HEK293T (cell line): Measurements from ENCODE around the gene KRT85.

Experiments used
- CTCF ChIA-PET: fragments of 350-600 bp; formaldehyde crosslinking; extraction: SDS; loops from one replicate; lab custom pipeline; 2021; ENCODE audit warnings: antibody characterized with exemption, inconsistent platforms; lab: Yijun Ruan, JAX
- POLR2A ChIA-PET: fragments of 350-600 bp; formaldehyde crosslinking; extraction: SDS; loops from one replicate; lab custom pipeline; 2020; ENCODE audit warnings: antibody characterized with exemption, inconsistent platforms; lab: Yijun Ruan, JAX
- DNase-seq: peaks from one replicate; pipeline ENCODE4 v3.0.0; 2012; ENCODE audit warnings: mixed read lengths; ENCODE audit errors: extremely low spot score
- ARNT ChIP-seq: fragments of 450-650 bp; IDR thresholded peaks from 2 replicates; pipeline ENCODE4 v1.6.1; 2017; ENCODE audit warnings: mild to moderate bottlenecking
- BHLHE40 ChIP-seq: fragments of 450-650 bp; IDR thresholded peaks from 2 replicates; pipeline ENCODE4 v1.6.1; 2016; ENCODE audit warnings: mild to moderate bottlenecking, moderate library complexity, borderline replicate concordance
- CTBP1 ChIP-seq: fragments of 450-650 bp; IDR thresholded peaks from 2 replicates; pipeline ENCODE4 v1.6.1; 2016; ENCODE audit warnings: borderline replicate concordance
- ELF4 ChIP-seq: fragments of 450-650 bp; IDR thresholded peaks from 2 replicates; pipeline ENCODE4 v1.6.1; 2017; ENCODE audit warnings: antibody characterized with exemption
- FOXA1 ChIP-seq: fragments of 450-650 bp; IDR thresholded peaks from 2 replicates; pipeline ENCODE4 v1.6.1; 2016; ENCODE audit warnings: mild to moderate bottlenecking
- FOXK2 ChIP-seq: fragments of 450-650 bp; IDR thresholded peaks from 2 replicates; pipeline ENCODE4 v1.6.1; 2016; ENCODE audit warnings: mild to moderate bottlenecking
- FOXM1 ChIP-seq: fragments of 450-650 bp; IDR thresholded peaks from 2 replicates; pipeline ENCODE4 v1.6.1; 2017; ENCODE audit warnings: mild to moderate bottlenecking, borderline replicate concordance
- HDGF ChIP-seq: fragments of 450-650 bp; IDR thresholded peaks from 2 replicates; pipeline ENCODE4 v1.6.1; 2017; ENCODE audit warnings: antibody characterized with exemption, borderline replicate concordance
- L3MBTL2 ChIP-seq: fragments of 450-650 bp; conservative IDR thresholded peaks from 2 replicates; pipeline ENCODE4 v1.6.1; 2016; ENCODE audit warnings: mild to moderate bottlenecking
- LEF1 ChIP-seq: fragments of 450-650 bp; IDR thresholded peaks from 2 replicates; pipeline ENCODE4 v1.6.1; 2017; ENCODE audit warnings: mild to moderate bottlenecking, borderline replicate concordance
- NFRKB ChIP-seq: fragments of 450-650 bp; IDR thresholded peaks from 2 replicates; pipeline ENCODE4 v1.6.1; 2016; ENCODE audit warnings: mild to moderate bottlenecking, moderate library complexity
- PKNOX1 ChIP-seq: fragments of 450-650 bp; IDR thresholded peaks from 2 replicates; pipeline ENCODE4 v1.6.1; 2016
- SP1 ChIP-seq: fragments of 450-650 bp; IDR thresholded peaks from 2 replicates; pipeline ENCODE4 v1.6.1; 2017
- SUZ12 ChIP-seq: fragments of 450-650 bp; IDR thresholded peaks from 2 replicates; pipeline ENCODE4 v1.6.1; 2016; ENCODE audit warnings: mild to moderate bottlenecking
- TARDBP ChIP-seq: fragments of 450-650 bp; IDR thresholded peaks from 2 replicates; pipeline ENCODE4 v1.6.1; 2016
- ZNF384 ChIP-seq: fragments of 450-650 bp; IDR thresholded peaks from 2 replicates; pipeline ENCODE4 v1.6.1; 2016

KRT85 gene

GRCh38 chr12:52323001-52323400, 44.3 kb downstream of the KRT85 start:
- ChIA-PET CTCF (no interaction called here), POLR2A (no interaction called here)
- TF ChIP-seq LEF1, result no peak
- TF ChIP-seq L3MBTL2, result no peak
- no peak for TF ChIP-seq CTBP1
- TF ChIP-seq FOXK2, result no peak
- TF ChIP-seq HDGF, result no peak
- no peak for DNase-seq

- ChIA-PET CTCF (no interaction called here), POLR2A (no interaction called here)
- TF ChIP-seq ARNT, result no peak
- no peak for TF ChIP-seq ELF4
- no peak for TF ChIP-seq TARDBP
- TF ChIP-seq ZNF384, result no peak
- no peak for TF ChIP-seq BHLHE40
- TF ChIP-seq CTBP1, result no peak
- TF ChIP-seq LEF1, result no peak
- no peak for TF ChIP-seq SUZ12
- no peak for TF ChIP-seq FOXK2
- no peak for TF ChIP-seq HDGF
- TF ChIP-seq PKNOX1, result no peak
- no peak for DNase-seq
Observed at GRCh38 chr12:52322069-52322468, 45.2 kb downstream of the KRT85 start.

GRCh38 chr12:52321418-52321817, 45.9 kb downstream of the KRT85 start:
- TF ChIP-seq LEF1 (no peak), FOXM1 (no peak), TARDBP (no peak), ELF4 (no peak), FOXA1 (no peak), ARNT (no peak), BHLHE40 (no peak), SP1 (no peak), NFRKB (no peak), SUZ12 (no peak), PKNOX1 (no peak), FOXK2 (no peak), CTBP1 (no peak), HDGF (no peak), ZNF384 (no peak), L3MBTL2 (no peak)
- ChIA-PET POLR2A (no interaction called here), CTCF (no interaction called here)
- no peak for DNase-seq

GRCh38 chr12:52320784-52321400, 46.4 kb downstream of the KRT85 start, which contains the start of gene KRT83:
Gene KRT83 (minus strand): TSS chr12:52321398. CDS start chr12:52321335, 63 bp downstream.
- POLR2A ChIA-PET, result no interaction called here
- TF ChIP-seq PKNOX1, result no peak
- TF ChIP-seq HDGF, result no peak
- TF ChIP-seq SUZ12, result no peak
- TF ChIP-seq FOXM1, result no peak
- TF ChIP-seq CTBP1, result no peak
- TF ChIP-seq ZNF384, result no peak
- TF ChIP-seq SP1, result no peak
- TF ChIP-seq L3MBTL2, result no peak
- TF ChIP-seq TARDBP, result no peak
- no peak for TF ChIP-seq FOXA1
- TF ChIP-seq BHLHE40, result no peak
- TF ChIP-seq ELF4, result no peak
- no peak for TF ChIP-seq LEF1
- CTCF ChIA-PET, result no interaction called here
- no peak for DNase-seq

GRCh38 chr12:52319097-52319496, 48.2 kb downstream of the KRT85 start:
- ChIA-PET CTCF (no interaction called here), POLR2A (no interaction called here)
- TF ChIP-seq SUZ12 (no peak), HDGF (no peak), NFRKB (no peak), TARDBP (no peak), FOXK2 (no peak), FOXM1 (no peak), CTBP1 (no peak), ARNT (no peak), SP1 (no peak), LEF1 (no peak)
- no peak for DNase-seq

GRCh38 chr12:52318241-52318990, 48.9 kb downstream of the KRT85 start:
- ChIA-PET CTCF (no interaction called here), POLR2A (no interaction called here)
- TF ChIP-seq L3MBTL2 (no peak), NFRKB (no peak), CTBP1 (no peak), PKNOX1 (no peak), HDGF (no peak), ARNT (no peak)
- no peak for DNase-seq
